ENCODE results near the gene GFOD1. TPM values are rescaled to one million over a fixed set of nuclear protein-coding genes. Genes with fewer than 3 reads are reported as not detected.

The GFOD1 gene
- total and polyA plus RNA-seq, 10 of the 15 experiments (the other 5 are each of a cell fraction or from before 2014, with no cell fraction given), result 6.5 to 41.4 (median 16.0) TPM

- TF ChIP-seq ATF3 (IDR thresholded peaks at IDR 0.05; ENCODE audit: borderline replicate concordance, extremely low read depth, low read depth, low read length) (no peak), SP1 (IDR thresholded peaks at IDR 0.05; ENCODE audit: low read depth, low read length) (no peak), WRNIP1 (IDR thresholded peaks at IDR 0.05; ENCODE audit: borderline replicate concordance, low read depth, low read length) (no peak), MEF2A (IDR thresholded peaks at IDR 0.05; ENCODE audit: insufficient read depth, low read depth, low read length) (no peak), CEBPZ (IDR thresholded peaks at IDR 0.05; ENCODE audit: low read depth, low read length) (no peak), YBX1 (IDR thresholded peaks at IDR 0.05) (no peak), BACH1 (IDR thresholded peaks at IDR 0.05; ENCODE audit: borderline replicate concordance) (no peak)
These were observed 128.1 kb downstream of the GFOD1 start (continued) for GRCh38 chr6:13359287-13359686.

- no TSS peak for BruUV-seq (replicated peaks)
- intact Hi-C loops (cut with micrococcal nuclease; ENCODE audit: unreplicated experiment) (no loop called here), in situ Hi-C loops (cut with MboI) (no loop called here)
- peaks cover 2 to 7% of the 10 kb centered on the region in 2 experiments for H3K36me3 ChIP-seq (ENCODE audit: control insufficient read depth in 2 of 2, insufficient read depth in 2 of 2, low read length in 1 of 2)
- no peak overlapping the region for H3K27ac ChIP-seq (ENCODE audit: control insufficient read depth, insufficient read depth)
- TF ChIP-seq GATAD2B (conservative IDR thresholded peaks at IDR 0.05; ENCODE audit: low read depth), result no peak
- TF ChIP-seq RAD21 (IDR thresholded peaks at IDR 0.05; ENCODE audit: insufficient read depth, low read depth, low read length), result 0 out of 2 replicates have a peak, but pooled peaks have one; percentile 12
- no peak for TF ChIP-seq NFXL1 (IDR thresholded peaks at IDR 0.05; ENCODE audit: borderline replicate concordance)
- no peak for TF ChIP-seq KLF5 (IDR thresholded peaks at IDR 0.05; ENCODE audit: partially characterized antibody)
- POLR2A ChIA-PET, result interaction anchor here (0.5 to 7.0 kb wide), 6 partner anchors 9 to 1024 kb away, joined by 3 to 45 read pairs (median 5); no protein-coding TSS in a partner anchor
- FAIRE-seq (no peak), DNase-seq (ENCODE audit: low read depth, low spot score) (no peak), ATAC-seq (no peak)
- RAD21 ChIA-PET (ENCODE audit: unreplicated experiment), result interaction anchor here (0.9 to 7.2 kb wide), 7 partner anchors 14 to 216 kb away, joined by 3 to 126 read pairs (median 46); partner anchors contain the start of gene SIRT5
- peaks cover 36% of the 10 kb centered on the region for H3K4me1 ChIP-seq (ENCODE audit: control insufficient read depth, insufficient read depth, low read length)
- no peak overlapping the region for H2AFZ ChIP-seq (ENCODE audit: control insufficient read depth, low read depth, low read length)
- H3K79me2 ChIP-seq (ENCODE audit: control insufficient read depth, insufficient read depth, low read length), result no peaks in the 10 kb centered on the region
- H3K27me3 ChIP-seq (replicated peaks in 1 of 2; ENCODE audit: control insufficient read depth in 2 of 2, insufficient read depth in 2 of 2, low read length in 1 of 2), result no peaks in the 10 kb centered on the region
- H3K4me3 ChIP-seq, result no peak overlapping the region
- SMC1A ChIA-PET (ENCODE audit: uncharacterized antibody, unreplicated experiment), result interaction anchor here (0.6 to 11.1 kb wide), 14 partner anchors 11 to 228 kb away, joined by 3 to 178 read pairs (median 5); no protein-coding TSS in a partner anchor
- H3K9me3 ChIP-seq (replicated peaks; ENCODE audit: control insufficient read depth, insufficient read depth, low read length), result no peaks in the 10 kb centered on the region
- 100% methylated on average over 2 of the region's 2 CpGs for WGBS (ENCODE audit: insufficient coverage, insufficient replicate concordance, low lambda C conversion rate, missing lambda C conversion rate)
- no peak overlapping the region for H3K4me2 ChIP-seq (ENCODE audit: control insufficient read depth, insufficient read depth)
- no peaks in the 10 kb centered on the region for H4K20me1 ChIP-seq (ENCODE audit: control insufficient read depth, insufficient read depth)
- CTCF ChIA-PET, result interaction anchor here (0.6 to 6.4 kb wide), 6 partner anchors 14 to 323 kb away, joined by 4 to 41 read pairs (median 26); no protein-coding TSS in a partner anchor
- H3K9ac ChIP-seq (ENCODE audit: control insufficient read depth, insufficient read depth, low read length), result no peak overlapping the region
These were observed 128.9 kb downstream of the GFOD1 start for GRCh38 chr6:13358511-13358910.

All from GM12878 (cell line).